ENCODE data around the gene PAK4.

DNA sequence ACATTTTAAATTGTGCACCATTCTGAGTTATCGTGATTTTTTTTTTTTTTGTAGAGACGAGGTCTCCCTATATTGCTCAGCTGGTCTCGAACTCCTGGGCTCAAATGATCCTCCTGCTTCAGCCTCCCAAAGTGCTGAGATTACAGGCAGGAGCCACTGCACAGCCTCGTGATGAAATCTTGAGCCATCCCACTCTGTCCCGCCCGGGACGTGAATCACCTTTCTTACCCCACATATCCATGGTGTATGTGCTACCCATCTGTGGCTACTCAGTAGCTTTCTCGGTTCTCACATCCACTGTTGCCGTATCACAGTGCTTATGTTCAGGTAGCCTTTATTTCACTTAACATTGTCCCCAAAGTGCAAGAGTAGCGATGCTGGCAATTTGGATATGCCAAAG is 26.5 kb downstream of the PAK4 start:
- TF ChIP-seq, protein P1, sequence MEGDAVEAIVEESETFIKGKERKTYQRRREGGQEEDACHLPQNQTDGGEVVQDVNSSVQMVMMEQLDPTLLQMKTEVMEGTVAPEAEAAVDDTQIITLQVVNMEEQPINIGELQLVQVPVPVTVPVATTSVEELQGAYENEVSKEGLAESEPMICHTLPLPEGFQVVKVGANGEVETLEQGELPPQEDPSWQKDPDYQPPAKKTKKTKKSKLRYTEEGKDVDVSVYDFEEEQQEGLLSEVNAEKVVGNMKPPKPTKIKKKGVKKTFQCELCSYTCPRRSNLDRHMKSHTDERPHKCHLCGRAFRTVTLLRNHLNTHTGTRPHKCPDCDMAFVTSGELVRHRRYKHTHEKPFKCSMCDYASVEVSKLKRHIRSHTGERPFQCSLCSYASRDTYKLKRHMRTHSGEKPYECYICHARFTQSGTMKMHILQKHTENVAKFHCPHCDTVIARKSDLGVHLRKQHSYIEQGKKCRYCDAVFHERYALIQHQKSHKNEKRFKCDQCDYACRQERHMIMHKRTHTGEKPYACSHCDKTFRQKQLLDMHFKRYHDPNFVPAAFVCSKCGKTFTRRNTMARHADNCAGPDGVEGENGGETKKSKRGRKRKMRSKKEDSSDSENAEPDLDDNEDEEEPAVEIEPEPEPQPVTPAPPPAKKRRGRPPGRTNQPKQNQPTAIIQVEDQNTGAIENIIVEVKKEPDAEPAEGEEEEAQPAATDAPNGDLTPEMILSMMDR (IDR thresholded peaks at IDR 0.05): no peak
- TF ChIP-seq POLR2AphosphoS5 (IDR thresholded peaks at IDR 0.05) (no peak), EP300 (IDR thresholded peaks at IDR 0.05) (no peak), POLR2A (IDR thresholded peaks at IDR 0.05) (no peak)
